GM23248 (cell line): ENCODE results near the gene HARBI1. TPM values are rescaled to one million over a fixed set of nuclear protein-coding genes. Genes with fewer than 3 reads are reported as not detected.
A peak's percentile ranks its signal among the peaks of the same experiment; 100 is the strongest.

ENCODE experiments used
- DNase-seq: peaks from one replicate; pipeline ENCODE4 v3.0.0-alpha.2; 2015
- H2AFZ ChIP-seq: fragments of 200-600 bp; sonication (generic); 2 replicates; pipeline ENCODE4 v1.6.1; 2016; ENCODE audit warnings: antibody characterized with exemption
- H3F3A ChIP-seq: fragments of 200-600 bp; sonication (generic); 2 replicates; pipeline ENCODE4 v1.6.1; 2016; ENCODE audit warnings: mild to moderate bottlenecking, antibody characterized with exemption, mixed run types; ENCODE audit not compliant: insufficient read depth
- H3K27ac ChIP-seq: fragments of 200-600 bp; sonication (generic); 2 replicates; pipeline ENCODE4 v1.5.1; 2016; ENCODE audit warnings: mild to moderate bottlenecking
- H3K27me3 ChIP-seq: fragments of 200-600 bp; sonication (generic); replicated peaks from 2 replicates; pipeline ENCODE4 v1.6.1; 2016; ENCODE audit warnings: mild to moderate bottlenecking; ENCODE audit not compliant: insufficient read depth
- H3K36me3 ChIP-seq: fragments of 200-600 bp; sonication (generic); 2 replicates; pipeline ENCODE4 v1.6.1; 2016; ENCODE audit warnings: low read depth, mild to moderate bottlenecking
- H3K4me1 ChIP-seq: fragments of 200-600 bp; sonication (generic); 2 replicates; pipeline ENCODE4 v1.6.1; 2016; ENCODE audit warnings: mild to moderate bottlenecking; ENCODE audit not compliant: insufficient read depth
- H3K4me2 ChIP-seq: fragments of 200-600 bp; sonication (generic); one replicate; pipeline ENCODE4 v1.6.1; 2016; ENCODE audit warnings: mild to moderate bottlenecking; ENCODE audit not compliant: unreplicated experiment
- H3K4me3 ChIP-seq: fragments of 200-600 bp; sonication (generic); 2 replicates; pipeline ENCODE4 v1.5.1; 2016; ENCODE audit warnings: mild to moderate bottlenecking
- H3K79me2 ChIP-seq: fragments of 200-600 bp; sonication (generic); 2 replicates; pipeline ENCODE4 v1.6.1; 2016; ENCODE audit warnings: mild to moderate bottlenecking; ENCODE audit not compliant: insufficient read depth
- H3K9ac ChIP-seq: fragments of 200-600 bp; sonication (generic); 2 replicates; pipeline ENCODE4 v1.6.1; 2016; ENCODE audit warnings: mild to moderate bottlenecking
- H3K9me2 ChIP-seq: fragments of 200-600 bp; sonication (generic); 2 replicates; pipeline ENCODE4 v1.6.1; 2016; ENCODE audit warnings: mixed run types, mild to moderate bottlenecking, moderate library complexity; ENCODE audit not compliant: insufficient read depth
- H3K9me3 ChIP-seq: fragments of 200-600 bp; sonication (generic); one replicate; pipeline ENCODE4 v1.6.1; 2017; ENCODE audit warnings: low read depth
- H4K20me1 ChIP-seq: fragments of 200-600 bp; sonication (generic); 2 replicates; pipeline ENCODE4 v1.6.0; 2016; ENCODE audit not compliant: insufficient read depth
- EZH2 ChIP-seq: fragments of 200-600 bp; sonication (generic); IDR thresholded peaks from 2 replicates; pipeline ENCODE4 v1.6.1; 2018; ENCODE audit warnings: antibody characterized with exemption, mild to moderate bottlenecking; ENCODE audit not compliant: insufficient read depth, poor library complexity, severe bottlenecking
- EZH2phosphoT487 ChIP-seq: fragments of 200-600 bp; sonication (generic); IDR thresholded peaks from 2 replicates; pipeline ENCODE4 v1.6.1; 2018; ENCODE audit warnings: antibody characterized with exemption, moderate library complexity, mild to moderate bottlenecking, low read depth; ENCODE audit not compliant: insufficient read depth
- WGBS, 2 experiments: methylation state at CpG; one replicate each; pipeline ENCODE4 v1.1.6; 2015 to 2017; ENCODE audit warnings: low lambda C conversion rate in 2 of 2, low coverage in 1 of 2; ENCODE audit errors: missing lambda C conversion rate in 2 of 2; 5-methylcytosine and 5-hydroxymethylcytosine counted together
- in situ Hi-C: fragments of 300-500 bp; cut with MboI; formaldehyde crosslinking; loops from 2 replicates; pipeline ENCODE4 v1.15.0; 2020
- polyA plus RNA-seq: library from polyadenylated mRNA; unstranded; fragments of >200 nt; fragmentation: Nextera tagmentation; extraction: Ambion mirVana; gene quantifications from 2 replicates; pipeline ENCODE4 v1.2.1, GENCODE V29; 2016
- total RNA-seq: library from RNA; depleted of rRNA; stranded (reverse); fragments of >200 nt; shearing (Covaris generic); gene quantifications from 2 replicates; pipeline ENCODE4 v1.2.3, GENCODE V29; 2014; rRNA removed

HARBI1 gene
- total and polyA plus RNA-seq, 2 experiments from 2014 or later: 4.6 to 6.2 TPM

- Histone ChIP-seq H3K4me1 (peaks cover 53% of the 10 kb centered on the region), H3K4me3 (no peak overlapping the region), H3K36me3 (no peaks in the 10 kb centered on the region), H2AFZ (no peak overlapping the region), H3K27me3 (no peaks in the 10 kb centered on the region), H3K9me2 (no peaks in the 10 kb centered on the region), H3F3A (peaks cover 38% of the 10 kb centered on the region), H4K20me1 (peaks cover 15% of the 10 kb centered on the region; the same call in 1 of the 2 replicates), H3K27ac (no peak overlapping the region; the same call in 1 of the 2 replicates), H3K9ac (no peak overlapping the region), H3K79me2 (peaks cover 96% of the 10 kb centered on the region), H3K9me3 (no peaks in the 10 kb centered on the region), H3K4me2 (no peak overlapping the region)
- peak; percentile 62 for DNase-seq
- in situ Hi-C loops: no loop called here
- TF ChIP-seq EZH2 (no peak), EZH2phosphoT487 (no peak)
- WGBS, 2 experiments: 51% methylated on average over 7 of the region's 7 CpGs
Observed at GRCh38 chr11:46557684-46558151, 59.3 kb downstream of the HARBI1 start.

GRCh38 chr11:46555267-46556054 lies 61.6 kb downstream of the HARBI1 start:
- Histone ChIP-seq H3K9me3 (no peaks in the 10 kb centered on the region), H3K27me3 (no peaks in the 10 kb centered on the region), H4K20me1 (peaks cover 15% of the 10 kb centered on the region; the same call in 1 of the 2 replicates), H3K9ac (peak overlapping the region; percentile 5; the same call in 1 of the 2 replicates), H3K9me2 (no peaks in the 10 kb centered on the region), H3K27ac (peak overlapping the region; percentile 74), H3K36me3 (no peaks in the 10 kb centered on the region), H3K4me3 (no peak overlapping the region), H3K4me1 (peaks cover 43% of the 10 kb centered on the region), H2AFZ (no peak overlapping the region), H3K79me2 (peaks cover 96% of the 10 kb centered on the region), H3K4me2 (peak overlapping the region; percentile 69), H3F3A (peaks cover 40% of the 10 kb centered on the region)
- peak; percentile 27 for DNase-seq
- in situ Hi-C loops: no loop called here
- TF ChIP-seq EZH2 (no peak), EZH2phosphoT487 (no peak)
- 46 to 54% methylated on average over 2 of the region's 2 CpGs for WGBS, 2 experiments

- no peak overlapping the region for H2AFZ ChIP-seq
- peaks cover 35% of the 10 kb centered on the region for H3K4me1 ChIP-seq
- TF ChIP-seq EZH2phosphoT487: no peak
- no peak for TF ChIP-seq EZH2
- peak overlapping the region; percentile 19 for H3K9ac ChIP-seq
- no peaks in the 10 kb centered on the region for H3K9me3 ChIP-seq
- H3K27me3 ChIP-seq: no peaks in the 10 kb centered on the region
- H3K9me2 ChIP-seq: no peaks in the 10 kb centered on the region
- peak; percentile 85 for DNase-seq
- 47 to 51% methylated on average over 5 of the region's 5 CpGs for WGBS, 2 experiments
- in situ Hi-C loops: no loop called here
- peaks cover 31% of the 10 kb centered on the region for H3F3A ChIP-seq
- H3K36me3 ChIP-seq: no peaks in the 10 kb centered on the region
- H3K27ac ChIP-seq: peak overlapping the region; percentile 74
- H4K20me1 ChIP-seq: peaks cover 9% of the 10 kb centered on the region; the same call in 1 of the 2 replicates
- peak overlapping the region; percentile 69 for H3K4me2 ChIP-seq
- H3K4me3 ChIP-seq: peak overlapping the region; percentile 31
- peaks cover 96% of the 10 kb centered on the region for H3K79me2 ChIP-seq
Observed at GRCh38 chr11:46554213-46555147, 62.5 kb downstream of the HARBI1 start.

GRCh38 chr11:46553814-46554212 lies 63.2 kb downstream of the HARBI1 start:
- Histone ChIP-seq H3K9me3 (no peaks in the 10 kb centered on the region), H3K27ac (peak overlapping the region; percentile 74), H4K20me1 (peaks cover 11% of the 10 kb centered on the region; the same call in 1 of the 2 replicates), H3K9me2 (no peaks in the 10 kb centered on the region), H3F3A (peaks cover 28% of the 10 kb centered on the region), H3K27me3 (no peaks in the 10 kb centered on the region), H3K4me1 (peaks cover 35% of the 10 kb centered on the region), H3K36me3 (no peaks in the 10 kb centered on the region), H3K9ac (peak overlapping the region; percentile 19), H3K4me3 (peak overlapping the region; percentile 31), H3K79me2 (peaks cover 96% of the 10 kb centered on the region), H3K4me2 (peak overlapping the region; percentile 69), H2AFZ (no peak overlapping the region)
- TF ChIP-seq EZH2 (no peak), EZH2phosphoT487 (no peak)
- 0% methylated on average over 1 of the region's 1 CpG for WGBS, 2 experiments
- peak; percentile 42 for DNase-seq
- in situ Hi-C loops: no loop called here

Other genes with a start within 250 kb of the HARBI1 start
- 2.7 and 10.7 TPM in 2 replicates for gene MDK, start 235.6 kb downstream of the HARBI1 start, total RNA-seq
- 31.5 and 34.5 TPM in 2 replicates for gene MDK, start 235.6 kb downstream of the HARBI1 start, polyA plus RNA-seq
- not detected in 2 replicates for gene CHRM4, start 225.5 kb downstream of the HARBI1 start, total RNA-seq
- gene CHRM4, start 225.5 kb downstream of the HARBI1 start, polyA plus RNA-seq: not detected in 2 replicates
- gene AMBRA1, start 23.2 kb downstream of the HARBI1 start, total RNA-seq: 20.1 and 46.0 TPM in 2 replicates
- 5.0 and 5.2 TPM in 2 replicates for gene AMBRA1, start 23.2 kb downstream of the HARBI1 start, polyA plus RNA-seq
- gene ATG13, start 326 bp upstream of the HARBI1 start, total RNA-seq: 66.0 and 118 TPM in 2 replicates
- gene ATG13, start 326 bp upstream of the HARBI1 start, polyA plus RNA-seq: 55.1 and 55.7 TPM in 2 replicates
- gene ARHGAP1, start 83.4 kb upstream of the HARBI1 start, total RNA-seq: 41.5 and 54.3 TPM in 2 replicates
- gene ARHGAP1, start 83.4 kb upstream of the HARBI1 start, polyA plus RNA-seq: 98.5 and 107 TPM in 2 replicates
- gene ZNF408, start 83.8 kb upstream of the HARBI1 start, total RNA-seq: 9.6 and 11.9 TPM in 2 replicates
- gene ZNF408, start 83.8 kb upstream of the HARBI1 start, polyA plus RNA-seq: 9.9 and 11.3 TPM in 2 replicates
- gene F2, start 102.0 kb upstream of the HARBI1 start, total RNA-seq: not detected in 2 replicates
- gene F2, start 102.0 kb upstream of the HARBI1 start, polyA plus RNA-seq: not detected in 2 replicates
- gene CKAP5, start 229.1 kb upstream of the HARBI1 start, total RNA-seq: 47.6 and 57.7 TPM in 2 replicates
- 35.2 and 43.1 TPM in 2 replicates for gene CKAP5, start 229.1 kb upstream of the HARBI1 start, polyA plus RNA-seq